Kasumi-1 (cell line): ENCODE data around the gene SF3B1.
"Not testable (repeated sequence)": the region's sequence is repeated elsewhere in the genome, so short reads cannot be mapped to it uniquely, and the experiment has no call there.

Experiments
- DNase-seq, 2 experiments: peaks; one replicate each; lab custom pipeline; 2025; lab: John Stamatoyannopoulos, UW

SF3B1 gene

GRCh38 chr2:197378494-197379307 lies 56.1 kb downstream of the SF3B1 start:
- peak; percentile 57 to 81 for DNase-seq

DNA sequence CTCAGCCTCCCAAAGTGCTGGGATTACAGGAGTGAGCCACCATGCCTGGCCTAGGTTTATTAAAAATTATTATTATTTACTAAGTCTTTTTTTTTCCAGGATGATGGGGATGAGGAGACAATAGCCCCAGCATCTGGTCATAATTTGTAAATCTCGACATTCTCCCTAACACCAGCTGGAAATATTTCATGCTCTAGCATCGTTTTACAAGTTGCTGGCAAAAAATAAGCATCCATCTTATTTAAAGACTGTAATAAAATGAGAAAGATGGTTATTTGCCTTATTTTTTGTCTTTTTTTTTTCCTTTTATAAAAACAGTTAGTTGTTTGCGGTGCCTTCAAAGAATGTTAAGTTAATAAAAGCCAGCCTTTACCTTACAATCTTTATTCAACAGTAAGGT lies 56.7 kb downstream of the SF3B1 start:
- DNase-seq = no peak

DNA sequence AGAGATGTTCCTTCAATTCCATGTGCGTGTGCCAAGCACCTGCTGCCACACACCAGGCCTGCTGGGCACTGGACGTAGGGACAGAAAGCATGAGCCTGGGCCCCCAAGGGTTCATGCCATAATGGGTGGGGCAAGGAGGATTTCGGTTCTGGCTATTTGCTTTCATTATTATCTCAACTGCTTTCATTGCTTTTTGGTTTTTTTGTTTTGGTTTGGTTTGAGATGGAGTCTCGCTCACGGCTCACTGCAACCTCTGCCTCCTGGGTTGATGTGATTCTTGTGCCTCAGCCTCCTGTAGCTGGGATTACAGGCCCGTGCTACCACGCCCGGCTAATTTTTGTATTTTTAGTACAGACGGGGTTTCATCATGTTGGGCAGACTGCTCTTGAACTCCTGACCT lies 57.2 kb downstream of the SF3B1 start:
- DNase-seq = no peak

DNA sequence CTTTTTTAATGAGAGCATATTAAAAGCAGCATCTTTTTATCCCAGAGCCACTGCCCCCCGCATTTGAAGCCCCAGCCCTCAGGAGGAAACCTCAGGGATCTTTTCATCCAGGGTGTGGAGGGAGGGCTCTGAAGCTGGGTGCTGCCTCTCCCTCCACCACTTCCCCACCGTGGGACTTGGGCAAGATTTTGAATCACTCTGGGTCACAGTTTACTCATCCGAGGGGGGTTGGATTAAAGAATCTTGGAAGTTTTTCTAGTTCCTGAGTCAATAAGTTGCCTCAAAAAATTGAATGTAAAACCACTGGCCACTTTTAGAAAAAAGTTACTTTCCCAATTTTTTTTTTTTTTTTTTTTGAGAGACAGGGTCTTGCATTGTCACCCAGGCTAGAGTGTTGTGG lies 62.2 kb downstream of the SF3B1 start:
- no peak for DNase-seq

- DNase-seq = not testable (repeated sequence)
Measured at GRCh38 chr2:197370664-197371063, 64.2 kb downstream of the SF3B1 start.

DNA sequence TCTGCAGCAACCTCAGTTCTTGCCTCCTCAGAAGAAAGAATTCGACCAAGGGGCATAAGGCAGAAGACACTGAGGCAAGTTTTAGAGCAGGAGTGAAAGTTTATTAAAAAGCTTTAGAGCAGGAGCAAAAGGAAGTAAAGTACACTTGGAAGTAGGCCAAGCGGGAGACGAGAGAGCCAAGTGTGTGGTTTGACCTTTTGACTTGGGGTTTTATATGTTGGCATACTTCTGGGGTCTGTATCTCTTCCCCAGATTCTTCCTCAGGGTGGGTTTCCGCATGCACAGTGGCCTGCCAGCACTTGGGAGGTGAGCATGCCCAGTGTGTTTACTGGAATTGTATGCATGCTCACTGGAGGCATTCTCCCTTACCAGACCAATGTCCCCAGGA lies 64.9 kb downstream of the SF3B1 start:
- DNase-seq = peak in 1 of 2 experiments; percentile 60

DNA sequence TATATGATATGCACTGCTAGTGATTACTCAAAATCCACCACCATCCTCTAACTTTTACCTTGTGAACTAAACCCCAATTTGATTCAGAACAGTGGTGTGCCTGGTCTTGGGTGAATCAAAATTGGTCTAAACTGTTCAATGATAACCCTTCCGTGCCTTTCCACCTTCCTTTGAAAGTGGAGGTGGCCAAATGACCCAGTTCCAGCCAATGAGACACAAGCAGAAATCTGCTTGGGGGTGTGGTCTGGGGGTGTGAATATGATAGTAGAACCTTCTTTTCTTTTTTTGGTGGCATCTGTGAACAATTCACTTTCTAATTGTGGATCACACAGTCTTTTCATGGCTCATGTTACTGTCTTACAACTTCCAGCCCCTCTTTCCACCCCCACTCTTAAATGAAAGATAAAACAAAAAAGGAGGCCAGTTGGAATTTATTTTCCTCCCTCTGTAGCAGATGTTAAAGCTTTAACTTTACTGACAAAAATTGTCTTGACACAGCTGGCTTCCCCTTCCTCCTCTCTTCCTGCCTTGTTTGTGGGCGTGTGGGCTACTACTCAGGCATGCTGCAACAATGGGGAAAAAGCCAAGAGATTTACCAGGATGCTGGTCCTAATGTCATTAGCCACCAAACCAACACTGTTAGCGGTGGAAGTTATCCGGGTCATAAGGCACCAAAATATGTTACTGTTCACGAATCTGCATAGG lies 65.4 kb downstream of the SF3B1 start:
- DNase-seq = peak; percentile 77 to 85

DNA sequence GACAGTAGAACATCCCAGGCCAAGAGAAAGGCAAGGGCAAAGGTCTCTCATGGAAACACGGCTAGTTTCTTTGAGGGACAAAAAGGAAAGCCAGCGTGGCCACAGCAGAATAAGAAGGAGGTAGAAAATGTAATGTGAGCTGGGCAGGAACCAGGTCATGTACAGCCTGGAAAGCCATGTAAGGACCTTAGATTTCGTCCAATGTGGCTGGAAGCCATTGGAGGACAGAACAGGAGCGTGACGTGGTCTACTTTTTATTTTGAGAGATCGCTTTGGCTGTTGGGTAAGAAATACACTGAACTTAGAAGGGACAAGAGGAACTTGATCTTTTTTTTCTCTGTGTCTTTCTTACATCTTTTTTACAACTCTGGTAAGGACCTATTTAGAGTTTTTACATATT lies 66.4 kb downstream of the SF3B1 start:
- no peak for DNase-seq

GRCh38 chr2:197363998-197364397 lies 70.8 kb downstream of the SF3B1 start:
- no peak for DNase-seq

GRCh38 chr2:197360744-197361156 lies 74.1 kb downstream of the SF3B1 start:
- no peak for DNase-seq

- no peak for DNase-seq
Measured at GRCh38 chr2:197359859-197360258, 75.0 kb downstream of the SF3B1 start.

DNA sequence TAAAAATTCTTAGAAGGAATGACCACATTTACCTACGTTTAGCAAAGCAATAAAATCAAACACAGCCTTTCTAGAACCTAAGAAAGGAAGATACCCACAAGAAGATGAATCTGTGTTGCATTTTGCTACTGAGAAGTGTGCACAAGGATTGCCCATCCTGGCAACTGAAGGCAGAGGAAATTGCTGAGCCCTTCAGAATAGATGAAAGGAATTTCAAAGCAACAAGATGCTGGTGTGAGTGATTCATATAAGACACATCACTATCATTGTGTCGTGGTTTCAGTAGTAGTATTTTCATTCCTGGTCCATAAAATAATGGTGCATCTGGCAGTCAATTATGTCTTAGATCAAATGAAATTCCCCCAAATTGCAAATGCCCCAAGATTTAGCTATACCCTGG lies 75.9 kb downstream of the SF3B1 start:
- DNase-seq = no peak

DNA sequence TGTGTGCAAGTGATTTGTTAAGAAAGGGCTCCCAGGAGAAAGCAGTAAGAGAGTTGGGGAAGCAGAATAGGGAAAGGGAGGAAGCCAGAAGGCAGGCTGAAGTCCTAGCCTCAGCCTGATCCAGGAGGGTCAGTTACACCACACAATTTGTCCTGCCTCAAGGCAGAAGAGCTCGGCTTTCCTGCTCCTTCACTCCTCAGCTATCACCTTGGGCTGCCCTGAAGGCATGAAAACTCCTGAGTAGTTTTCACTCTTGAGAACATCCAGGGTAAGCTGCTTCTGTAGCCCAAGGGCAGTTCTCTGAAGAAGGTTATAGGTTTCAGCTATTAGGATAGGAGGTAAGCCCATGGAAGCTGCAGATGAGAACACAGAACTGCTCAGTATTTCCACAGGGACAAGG lies 76.8 kb downstream of the SF3B1 start:
- no peak for DNase-seq

- peak; percentile 53 to 81 for DNase-seq
Measured at GRCh38 chr2:197356136-197356535, 78.7 kb downstream of the SF3B1 start.

- DNase-seq = no peak
Measured at GRCh38 chr2:197354169-197354558, 80.7 kb downstream of the SF3B1 start.

DNA sequence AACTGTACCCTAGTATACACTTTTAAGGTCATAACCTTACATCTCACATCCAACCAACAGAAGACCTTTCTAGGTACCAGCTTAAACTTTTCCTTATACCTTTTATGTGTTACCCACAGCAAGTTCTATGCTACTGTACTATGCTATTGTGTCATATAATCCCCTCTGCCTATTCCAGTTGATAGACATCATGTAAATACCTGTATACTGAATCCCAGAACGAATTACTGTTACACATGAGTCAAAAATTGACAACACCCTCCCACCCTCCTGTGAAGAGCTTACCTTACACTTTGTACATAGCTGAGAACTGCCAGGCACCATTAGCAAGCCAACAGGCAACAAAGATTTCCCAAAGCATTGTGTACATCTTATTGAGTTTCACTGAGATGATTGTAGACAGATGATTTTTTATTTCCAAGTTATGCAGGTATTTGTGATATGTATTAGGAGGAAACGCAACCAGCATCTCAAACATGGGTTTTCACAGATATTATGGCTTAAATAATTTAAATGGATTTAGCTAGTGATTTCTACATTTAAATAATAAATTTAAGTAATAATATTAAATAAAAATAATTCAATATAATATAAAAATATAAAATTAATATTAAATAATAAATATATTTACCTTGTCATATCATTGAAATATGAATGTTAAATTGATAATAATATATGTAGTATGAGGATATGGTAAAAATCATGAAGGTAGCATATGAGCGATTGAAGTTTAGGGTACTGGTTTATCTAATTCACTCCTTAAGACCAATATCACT lies 81.2 kb downstream of the SF3B1 start:
- DNase-seq = no peak

DNA sequence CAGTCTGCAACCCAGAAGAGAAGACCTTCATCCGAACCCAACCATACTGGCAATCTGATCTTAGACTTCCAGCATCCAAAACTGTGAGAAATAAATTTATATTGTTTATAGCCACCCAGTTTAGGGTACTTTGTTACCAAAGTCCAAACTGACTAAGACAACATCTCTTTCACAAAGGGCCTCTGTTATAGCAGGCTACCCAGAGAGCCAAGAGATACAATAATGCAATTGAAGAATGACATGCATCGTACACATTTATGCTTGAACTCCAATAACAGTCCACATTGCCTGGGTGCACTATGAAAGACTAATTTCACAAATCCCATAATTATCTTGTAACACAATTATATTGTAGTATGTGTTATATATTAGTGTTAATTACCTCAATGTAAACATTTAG lies 85.1 kb downstream of the SF3B1 start:
- no peak for DNase-seq

- no peak for DNase-seq
Measured at GRCh38 chr2:197348721-197349360, 86.0 kb downstream of the SF3B1 start.

- DNase-seq = no peak
Measured at GRCh38 chr2:197345846-197346370, 88.9 kb downstream of the SF3B1 start.

- DNase-seq = not testable (repeated sequence)
Measured at GRCh38 chr2:197343968-197344367, 90.9 kb downstream of the SF3B1 start.

DNA sequence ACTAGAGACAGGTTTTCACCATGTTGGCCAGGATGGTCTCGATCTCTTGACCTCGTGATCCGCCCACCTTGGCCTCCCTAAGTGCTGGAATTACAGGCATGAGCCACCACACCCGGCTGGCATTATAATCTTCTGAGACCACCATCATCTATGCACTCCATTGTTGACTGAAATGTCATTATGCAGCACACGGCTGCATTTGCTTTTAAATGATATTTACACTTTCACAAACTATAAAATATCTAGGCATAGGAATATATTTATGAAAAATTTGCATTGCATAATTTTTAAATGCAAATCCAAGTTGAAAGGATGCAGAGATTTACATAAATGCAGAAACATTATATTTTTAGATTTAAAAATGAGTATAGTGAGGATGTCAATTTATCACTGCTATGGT lies 94.2 kb downstream of the SF3B1 start:
- DNase-seq = no peak
